Heart right ventricle (tissue), 16 donors: ENCODE results near the gene DGKH. TPM values are rescaled to one million over a fixed set of nuclear protein-coding genes. Genes with fewer than 3 reads are reported as not detected.

Source experiments
- ATAC-seq, 8 donors: fragments of 200-7000 bp; cut with Tn5 transposase; one replicate each; pipeline ENCODE4 v1.9.1; 2020; ENCODE audit warnings: mild to moderate bottlenecking in 8 of 8, moderate library complexity in 8 of 8, moderate number of reproducible peaks in 1 of 8
- DNase-seq, 2 donors: peaks; one replicate each; pipeline ENCODE4 v3.0.0-alpha.2; 2020
- H3K27ac ChIP-seq, 10 donors: fragments of 200-600 bp; sonication (generic) in 2 of 10; one replicate each; pipeline versions ENCODE4 v1.5.0 to v1.8.0; 2020 to 2022; ENCODE audit warnings: mild to moderate bottlenecking in 3 of 10
- H3K27me3 ChIP-seq, 7 donors: fragments of 200-600 bp; one replicate each; pipeline ENCODE4 v1.8.0; 2021 to 2022; ENCODE audit warnings: mild to moderate bottlenecking in 2 of 7
- H3K36me3 ChIP-seq, 9 donors: fragments of 200-600 bp; sonication (generic) in 1 of 9; one replicate each; pipeline versions ENCODE4 v1.5.0 to v1.8.0; 2020 to 2022; ENCODE audit warnings: mild to moderate bottlenecking in 2 of 9
- H3K4me1 ChIP-seq, 9 donors: fragments of 200-600 bp; sonication (generic) in 1 of 9; one replicate each; pipeline versions ENCODE4 v1.5.0 to v1.8.0; 2020 to 2022; ENCODE audit warnings: mild to moderate bottlenecking in 4 of 9
- H3K4me3 ChIP-seq, 10 donors: fragments of 200-600 bp; sonication (generic) in 2 of 10; one replicate each; pipeline versions ENCODE4 v1.5.0 to v1.8.0; 2020 to 2022; ENCODE audit warnings: mild to moderate bottlenecking in 7 of 10, moderate library complexity in 2 of 10
- H3K9me3 ChIP-seq, 11 donors: fragments of 200-600 bp in 10 of 11; sonication (generic) in 2 of 11; one replicate each; pipeline versions ENCODE4 v1.5.0 to v1.8.0; 2013 to 2022; ENCODE audit warnings: mild to moderate bottlenecking in 2 of 11, control low read depth in 1 of 11, moderate library complexity in 1 of 11
- WGBS, 2 donors: extraction: QIAGEN DNeasy Blood & Tissue Kit; methylation state at CpG; one replicate each; pipeline ENCODE4 v1.1.7; 2013; ENCODE audit warnings: inconsistent platforms in 1 of 2; 5-methylcytosine and 5-hydroxymethylcytosine counted together
- intact Hi-C, 10 donors: fragments of 100-400 bp; cut with DNase I; formaldehyde crosslinking; loops; one replicate each; pipeline versions ENCODE4 v1.11.1 to v1.14.2; 2022
- polyA plus RNA-seq, 2 donors: library from polyadenylated mRNA; stranded (reverse); fragments of 200-250 nt; gene quantifications; one replicate each; pipeline ENCODE4 v1.2.3, GENCODE V29; 2013
- total RNA-seq, 10 donors: library from RNA; stranded (reverse); fragmentation: NEBNext Ultra II Directional in 3 of 10; extraction: Animal tissue kit (Norgen Biotek cat#: 25700) in 3 of 10; gene quantifications; one replicate each; pipeline versions ENCODE4 v1.2.1 to v1.2.4, GENCODE V29; 2021 to 2023
- TF ChIP-seq, protein P1 (sequence below), 9 donors: fragments of 200-600 bp; sonication (generic) in 2 of 9; IDR thresholded peaks; one replicate each; pipeline versions ENCODE4 v1.5.0 to v1.8.0; 2021 to 2022; ENCODE audit warnings: antibody characterized with exemption in 9 of 9, mild to moderate bottlenecking in 5 of 9, moderate library complexity in 1 of 9
- donor health status: Arrhythmogenic right ventricular cardiomyopathy.
- donor health status: ischemic (EF 13 %, LVEDD 7.1; RV severe dilation, severe dysfunction).
- donor health status: healthy with polysubstance abuse.
- donor health status: DM: no; HTN: yes; CAD: no.
- donor health status: DM: no; HTN: no; CAD: no.
- donor health status: ischemic (EF 25% LVEDD 6.9; RV normal size, moderate dysfunction).
- donor health status: ischemic (EF 25% LVEDD 5.7; RV mildly dilated, moderate dysfunction).
- donor health status: healthy.
- donor health status: DM: yes; HTN: yes; CAD: no.
- donor health status: Ischemic cardiomyopathy.
- donor health status: ischemic (EF 35%, LVEDD 5.7; RV mildly dilated, moderate dysfunction).
- donor health status: nonischemic (EF 11% LVEDD 7.7; RV severe dilation, severe dysfunction).
- donor health status: DM: yes; HTN: yes; CAD: no.
- donor health status: PGD.
- donor health status: ischemic (EF 29% LVEDD 5.4; RV normal size, mild dysfunction).
- donor health status: nonischemic (EF 23%, LVEDD 6.1; RV moderate dilation, normal function).

Gene DGKH
- total and polyA plus RNA-seq, 12 donors, result 1.2 to 11.0 (median 7.2) TPM

DNA sequence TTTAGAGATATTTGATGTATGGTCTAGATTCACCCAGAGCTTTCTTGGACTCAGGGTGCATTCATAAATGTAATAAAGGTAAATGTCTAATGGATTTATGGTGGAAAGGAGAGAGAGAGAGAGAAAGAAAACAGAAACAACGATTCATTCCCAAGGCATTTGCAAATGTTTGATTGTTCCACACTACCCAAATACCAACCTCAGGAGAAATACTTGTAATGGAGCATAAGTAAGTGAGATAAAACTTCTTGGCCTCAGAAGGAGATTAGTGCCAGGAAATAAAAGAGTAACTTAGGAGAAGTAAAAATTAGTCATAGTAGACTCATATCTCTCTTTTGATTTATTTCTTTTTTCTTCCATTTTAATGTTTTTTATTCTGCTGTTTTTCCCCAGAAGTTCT lies 40.6 kb upstream of the DGKH start:
- TF ChIP-seq, protein P1, sequence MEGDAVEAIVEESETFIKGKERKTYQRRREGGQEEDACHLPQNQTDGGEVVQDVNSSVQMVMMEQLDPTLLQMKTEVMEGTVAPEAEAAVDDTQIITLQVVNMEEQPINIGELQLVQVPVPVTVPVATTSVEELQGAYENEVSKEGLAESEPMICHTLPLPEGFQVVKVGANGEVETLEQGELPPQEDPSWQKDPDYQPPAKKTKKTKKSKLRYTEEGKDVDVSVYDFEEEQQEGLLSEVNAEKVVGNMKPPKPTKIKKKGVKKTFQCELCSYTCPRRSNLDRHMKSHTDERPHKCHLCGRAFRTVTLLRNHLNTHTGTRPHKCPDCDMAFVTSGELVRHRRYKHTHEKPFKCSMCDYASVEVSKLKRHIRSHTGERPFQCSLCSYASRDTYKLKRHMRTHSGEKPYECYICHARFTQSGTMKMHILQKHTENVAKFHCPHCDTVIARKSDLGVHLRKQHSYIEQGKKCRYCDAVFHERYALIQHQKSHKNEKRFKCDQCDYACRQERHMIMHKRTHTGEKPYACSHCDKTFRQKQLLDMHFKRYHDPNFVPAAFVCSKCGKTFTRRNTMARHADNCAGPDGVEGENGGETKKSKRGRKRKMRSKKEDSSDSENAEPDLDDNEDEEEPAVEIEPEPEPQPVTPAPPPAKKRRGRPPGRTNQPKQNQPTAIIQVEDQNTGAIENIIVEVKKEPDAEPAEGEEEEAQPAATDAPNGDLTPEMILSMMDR (IDR thresholded peaks at IDR 0.05), result no peak
- Histone ChIP-seq H3K4me3 (no peak overlapping the region), H3K27me3 (no peaks in the 10 kb centered on the region), H3K9me3 (no peaks in the 10 kb centered on the region), H3K4me1 (peaks cover 0 to 14% (median 4%) of the 10 kb centered on the region in 9 donors), H3K27ac (no peak overlapping the region), H3K36me3 (no peaks in the 10 kb centered on the region)
- no peak for ATAC-seq
- 78 to 86% methylated on average over 1 of the region's 1 CpG for WGBS, 2 donors
- intact Hi-C loops, result no loop called here
- DNase-seq, result no peak

DNA sequence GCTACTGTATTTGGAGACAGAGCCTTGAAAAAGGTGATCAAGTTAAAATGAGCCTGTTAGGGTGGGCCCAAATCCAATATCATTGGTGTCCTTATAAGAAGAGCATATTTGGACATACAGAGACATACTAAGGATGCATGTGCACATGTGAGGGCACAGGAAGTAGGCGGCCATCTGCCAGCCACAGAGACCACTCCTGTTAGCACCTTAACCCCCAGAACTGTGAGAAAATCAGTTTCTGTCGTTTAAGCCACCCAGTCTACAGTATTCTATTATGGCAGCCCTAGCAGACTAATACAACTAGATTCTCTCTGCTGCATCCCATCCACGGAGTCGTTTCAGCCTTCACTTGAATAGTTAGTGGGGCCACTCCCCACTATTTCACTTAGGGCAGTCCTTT lies 39.4 kb upstream of the DGKH start:
- intact Hi-C loops, result no loop called here
- TF ChIP-seq, protein P1 (IDR thresholded peaks at IDR 0.05), result no peak
- H3K27me3 ChIP-seq, result no peaks in the 10 kb centered on the region
- ATAC-seq (no peak), DNase-seq (no peak)
- H3K36me3 ChIP-seq, result no peaks in the 10 kb centered on the region
- H3K27ac ChIP-seq, result no peak overlapping the region
- 91 to 93% methylated on average over 4 of the region's 4 CpGs for WGBS, 2 donors
- no peaks in the 10 kb centered on the region for H3K9me3 ChIP-seq
- H3K4me3 ChIP-seq, result no peak overlapping the region
- peaks cover 0 to 14% (median 4%) of the 10 kb centered on the region in 9 donors for H3K4me1 ChIP-seq

DNA sequence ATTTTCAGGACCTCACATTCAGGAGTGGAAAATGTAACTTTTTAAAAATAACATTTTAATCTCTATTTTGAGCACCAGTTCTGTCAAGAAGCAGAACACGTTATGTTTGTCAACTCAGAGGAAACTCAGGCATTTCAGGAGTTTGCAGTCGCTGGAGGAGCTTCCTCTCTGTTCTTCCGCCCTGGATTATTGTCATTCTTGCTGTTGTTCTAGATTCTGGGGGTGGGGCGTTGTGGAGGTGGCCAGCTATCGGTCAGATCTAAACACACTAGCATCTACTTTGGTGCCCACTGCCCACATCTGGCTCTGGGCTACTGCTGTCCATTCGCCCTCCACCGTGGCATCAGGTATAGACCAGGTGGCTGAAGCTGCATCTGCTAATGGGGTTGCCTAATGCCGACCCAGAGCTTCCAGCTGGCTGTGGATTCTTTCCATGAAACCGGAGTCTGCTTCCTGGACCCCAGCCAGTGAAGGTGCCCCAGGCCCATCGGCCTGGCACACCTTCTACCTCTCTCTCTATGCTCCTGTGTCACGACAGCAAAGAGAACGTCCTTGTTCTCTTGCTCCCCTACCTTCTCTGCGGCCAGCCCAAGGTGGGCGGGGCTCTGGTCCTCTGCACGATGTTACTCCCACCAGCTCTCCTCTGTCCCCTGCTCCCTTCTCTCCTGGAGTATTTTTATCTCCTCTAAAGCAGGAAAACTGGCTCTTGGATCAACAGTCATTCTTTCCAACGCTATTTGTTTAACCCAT lies 36.7 kb upstream of the DGKH start:
- WGBS, 2 donors, result 32 to 39% methylated on average over 16 of the region's 16 CpGs
- DNase-seq, result peak in 1 of 2 donors; percentile 12
- peaks cover 0 to 17% (median 4%) of the 10 kb centered on the region in 9 donors for H3K4me1 ChIP-seq
- TF ChIP-seq, protein P1 (IDR thresholded peaks at IDR 0.05), result no peak
- peak overlapping the region in 7 of 10 donors; percentile 2 to 44 (median 34) for H3K4me3 ChIP-seq
- H3K9me3 ChIP-seq, result no peaks in the 10 kb centered on the region
- H3K36me3 ChIP-seq, result no peaks in the 10 kb centered on the region
- peak overlapping the region in 2 of 10 donors; percentile 3 to 18 for H3K27ac ChIP-seq
- peak in 3 of 8 donors; percentile 28 to 74 (median 62) for ATAC-seq
- no peaks in the 10 kb centered on the region for H3K27me3 ChIP-seq
- intact Hi-C loops, result no loop called here

DNA sequence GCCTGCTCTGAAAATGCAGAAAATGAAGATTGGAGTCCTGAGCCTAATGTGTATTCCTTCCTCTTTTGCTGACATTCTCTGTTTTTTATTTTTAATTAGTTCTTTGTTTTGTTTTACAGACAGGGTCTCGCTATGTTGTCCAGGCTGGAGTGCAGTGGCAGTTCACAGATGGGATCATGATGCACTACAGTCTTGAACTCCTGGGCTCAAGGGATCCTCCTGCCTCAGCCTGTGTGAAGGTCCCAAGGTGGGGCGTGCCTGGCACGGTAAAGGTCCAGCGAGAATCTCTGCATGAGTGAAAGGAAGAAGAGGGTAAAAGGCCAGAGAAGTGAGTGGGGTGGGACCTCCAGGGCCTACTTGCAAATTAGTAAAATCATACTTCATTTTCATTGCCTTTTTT lies 34.3 kb upstream of the DGKH start:
- no peaks in the 10 kb centered on the region for H3K27me3 ChIP-seq
- WGBS, 2 donors, result 96 to 98% methylated on average over 4 of the region's 4 CpGs
- ATAC-seq, result no peak
- DNase-seq, result no peak
- H3K27ac ChIP-seq, result no peak overlapping the region
- TF ChIP-seq, protein P1 (IDR thresholded peaks at IDR 0.05), result no peak
- intact Hi-C loops, result no loop called here
- H3K36me3 ChIP-seq, result no peaks in the 10 kb centered on the region
- peaks cover 0 to 17% (median 4%) of the 10 kb centered on the region in 9 donors for H3K4me1 ChIP-seq
- no peaks in the 10 kb centered on the region for H3K9me3 ChIP-seq
- H3K4me3 ChIP-seq, result no peak overlapping the region
